GM23248 (cell line): ENCODE measurements around the gene TMEM178B. TPM values are rescaled to one million over a fixed set of nuclear protein-coding genes. Genes with fewer than 3 reads are reported as not detected.

Source experiments
- DNase-seq: peaks from one replicate; pipeline ENCODE4 v3.0.0-alpha.2; 2015
- H2AFZ ChIP-seq: fragments of 200-600 bp; sonication (generic); 2 replicates; pipeline ENCODE4 v1.6.1; 2016; ENCODE audit warnings: antibody characterized with exemption
- H3F3A ChIP-seq: fragments of 200-600 bp; sonication (generic); 2 replicates; pipeline ENCODE4 v1.6.1; 2016; ENCODE audit warnings: mild to moderate bottlenecking, antibody characterized with exemption, mixed run types; ENCODE audit not compliant: insufficient read depth
- H3K27ac ChIP-seq: fragments of 200-600 bp; sonication (generic); 2 replicates; pipeline ENCODE4 v1.5.1; 2016; ENCODE audit warnings: mild to moderate bottlenecking
- H3K27me3 ChIP-seq: fragments of 200-600 bp; sonication (generic); replicated peaks from 2 replicates; pipeline ENCODE4 v1.6.1; 2016; ENCODE audit warnings: mild to moderate bottlenecking; ENCODE audit not compliant: insufficient read depth
- H3K36me3 ChIP-seq: fragments of 200-600 bp; sonication (generic); 2 replicates; pipeline ENCODE4 v1.6.1; 2016; ENCODE audit warnings: low read depth, mild to moderate bottlenecking
- H3K4me1 ChIP-seq: fragments of 200-600 bp; sonication (generic); 2 replicates; pipeline ENCODE4 v1.6.1; 2016; ENCODE audit warnings: mild to moderate bottlenecking; ENCODE audit not compliant: insufficient read depth
- H3K4me2 ChIP-seq: fragments of 200-600 bp; sonication (generic); one replicate; pipeline ENCODE4 v1.6.1; 2016; ENCODE audit warnings: mild to moderate bottlenecking; ENCODE audit not compliant: unreplicated experiment
- H3K4me3 ChIP-seq: fragments of 200-600 bp; sonication (generic); 2 replicates; pipeline ENCODE4 v1.5.1; 2016; ENCODE audit warnings: mild to moderate bottlenecking
- H3K79me2 ChIP-seq: fragments of 200-600 bp; sonication (generic); 2 replicates; pipeline ENCODE4 v1.6.1; 2016; ENCODE audit warnings: mild to moderate bottlenecking; ENCODE audit not compliant: insufficient read depth
- H3K9ac ChIP-seq: fragments of 200-600 bp; sonication (generic); 2 replicates; pipeline ENCODE4 v1.6.1; 2016; ENCODE audit warnings: mild to moderate bottlenecking
- H3K9me2 ChIP-seq: fragments of 200-600 bp; sonication (generic); 2 replicates; pipeline ENCODE4 v1.6.1; 2016; ENCODE audit warnings: mixed run types, mild to moderate bottlenecking, moderate library complexity; ENCODE audit not compliant: insufficient read depth
- H3K9me3 ChIP-seq: fragments of 200-600 bp; sonication (generic); one replicate; pipeline ENCODE4 v1.6.1; 2017; ENCODE audit warnings: low read depth
- H4K20me1 ChIP-seq: fragments of 200-600 bp; sonication (generic); 2 replicates; pipeline ENCODE4 v1.6.0; 2016; ENCODE audit not compliant: insufficient read depth
- EZH2 ChIP-seq: fragments of 200-600 bp; sonication (generic); IDR thresholded peaks from 2 replicates; pipeline ENCODE4 v1.6.1; 2018; ENCODE audit warnings: antibody characterized with exemption, mild to moderate bottlenecking; ENCODE audit not compliant: insufficient read depth, poor library complexity, severe bottlenecking
- EZH2phosphoT487 ChIP-seq: fragments of 200-600 bp; sonication (generic); IDR thresholded peaks from 2 replicates; pipeline ENCODE4 v1.6.1; 2018; ENCODE audit warnings: antibody characterized with exemption, moderate library complexity, mild to moderate bottlenecking, low read depth; ENCODE audit not compliant: insufficient read depth
- WGBS, 2 experiments: methylation state at CpG; one replicate each; pipeline ENCODE4 v1.1.6; 2015 to 2017; ENCODE audit warnings: low lambda C conversion rate in 2 of 2, low coverage in 1 of 2; ENCODE audit errors: missing lambda C conversion rate in 2 of 2; 5-methylcytosine and 5-hydroxymethylcytosine counted together
- in situ Hi-C: fragments of 300-500 bp; cut with MboI; formaldehyde crosslinking; loops from 2 replicates; pipeline ENCODE4 v1.15.0; 2020
- polyA plus RNA-seq: library from polyadenylated mRNA; unstranded; fragments of >200 nt; fragmentation: Nextera tagmentation; extraction: Ambion mirVana; gene quantifications from 2 replicates; pipeline ENCODE4 v1.2.1, GENCODE V29; 2016
- total RNA-seq: library from RNA; depleted of rRNA; stranded (reverse); fragments of >200 nt; shearing (Covaris generic); gene quantifications from 2 replicates; pipeline ENCODE4 v1.2.3, GENCODE V29; 2014

Gene TMEM178B
- total and polyA plus RNA-seq, 2 experiments from 2014 or later, result 0.05 to 0.22 TPM

GRCh38 chr7:141276031-141276430 lies 202.2 kb downstream of the TMEM178B start:
- no peak for TF ChIP-seq EZH2phosphoT487
- no peak for TF ChIP-seq EZH2
- Histone ChIP-seq H3K9me3 (no peaks in the 10 kb centered on the region), H3K9ac (no peak overlapping the region), H2AFZ (no peak overlapping the region), H3K4me1 (no peaks in the 10 kb centered on the region), H3K27ac (no peak overlapping the region), H3K79me2 (no peaks in the 10 kb centered on the region), H3K4me2 (no peak overlapping the region), H3K27me3 (no peaks in the 10 kb centered on the region), H3K9me2 (no peaks in the 10 kb centered on the region), H3F3A (no peaks in the 10 kb centered on the region), H4K20me1 (no peaks in the 10 kb centered on the region), H3K4me3 (no peak overlapping the region), H3K36me3 (no peaks in the 10 kb centered on the region)
- no peak for DNase-seq
- WGBS, 2 experiments, result 9 to 20% methylated on average over 4 of the region's 4 CpGs
- in situ Hi-C loops, result no loop called here

DNA sequence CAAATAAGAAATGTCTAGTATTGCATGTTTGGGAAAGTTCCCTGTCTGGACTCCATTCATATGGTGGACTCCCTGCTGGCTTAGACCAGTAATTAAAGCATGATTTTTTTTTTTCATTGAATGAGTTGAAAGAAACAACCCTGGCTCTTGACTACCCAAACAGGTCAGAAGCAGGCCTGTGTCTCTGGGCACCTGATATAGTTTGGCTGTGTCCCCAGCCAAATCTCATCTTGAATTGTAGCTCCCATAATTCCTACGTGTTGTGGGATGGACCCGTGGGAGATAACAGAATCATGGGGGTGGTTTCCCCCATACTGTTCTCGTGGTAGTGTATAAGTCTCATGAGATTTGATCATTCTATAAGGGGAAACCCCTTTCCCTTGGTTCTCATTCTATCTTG lies 206.2 kb downstream of the TMEM178B start:
- TF ChIP-seq EZH2, result no peak
- no peak for TF ChIP-seq EZH2phosphoT487
- Histone ChIP-seq H3K9ac (no peak overlapping the region), H3K4me1 (no peaks in the 10 kb centered on the region), H3K27ac (no peak overlapping the region), H3K9me3 (no peaks in the 10 kb centered on the region), H3K4me2 (no peak overlapping the region), H2AFZ (no peak overlapping the region), H4K20me1 (no peaks in the 10 kb centered on the region), H3K79me2 (no peaks in the 10 kb centered on the region), H3K27me3 (no peaks in the 10 kb centered on the region), H3K4me3 (no peak overlapping the region), H3F3A (no peaks in the 10 kb centered on the region), H3K36me3 (no peaks in the 10 kb centered on the region), H3K9me2 (no peaks in the 10 kb centered on the region)
- in situ Hi-C loops, result no loop called here
- WGBS, 2 experiments, result 17 to 21% methylated on average over 3 of the region's 3 CpGs
- DNase-seq, result no peak

- WGBS, 2 experiments, result 36 to 40% methylated on average over 7 of the region's 7 CpGs
- Histone ChIP-seq H3K36me3 (no peaks in the 10 kb centered on the region), H3K9ac (no peak overlapping the region), H3K79me2 (no peaks in the 10 kb centered on the region), H3K27me3 (no peaks in the 10 kb centered on the region), H3K9me2 (no peaks in the 10 kb centered on the region), H3K4me2 (no peak overlapping the region), H2AFZ (no peak overlapping the region), H3F3A (no peaks in the 10 kb centered on the region), H3K4me3 (no peak overlapping the region), H3K27ac (no peak overlapping the region), H4K20me1 (no peaks in the 10 kb centered on the region), H3K9me3 (no peaks in the 10 kb centered on the region), H3K4me1 (no peaks in the 10 kb centered on the region)
- in situ Hi-C loops, result no loop called here
- no peak for TF ChIP-seq EZH2phosphoT487
- TF ChIP-seq EZH2, result no peak
- no peak for DNase-seq
Observed at GRCh38 chr7:141281311-141281710, 207.4 kb downstream of the TMEM178B start.

GRCh38 chr7:141286522-141286921 lies 212.7 kb downstream of the TMEM178B start:
- WGBS, 2 experiments, result 14 to 26% methylated on average over 3 of the region's 3 CpGs
- Histone ChIP-seq H4K20me1 (no peaks in the 10 kb centered on the region), H3K4me3 (no peak overlapping the region), H3K4me1 (no peaks in the 10 kb centered on the region), H3K9me2 (no peaks in the 10 kb centered on the region), H3K27ac (no peak overlapping the region), H3K79me2 (no peaks in the 10 kb centered on the region), H3F3A (no peaks in the 10 kb centered on the region), H3K9ac (no peak overlapping the region), H3K9me3 (no peaks in the 10 kb centered on the region), H3K27me3 (no peaks in the 10 kb centered on the region), H3K36me3 (no peaks in the 10 kb centered on the region), H3K4me2 (no peak overlapping the region), H2AFZ (no peak overlapping the region)
- TF ChIP-seq EZH2phosphoT487, result no peak
- no peak for TF ChIP-seq EZH2
- in situ Hi-C loops, result no loop called here
- DNase-seq, result no peak

DNA sequence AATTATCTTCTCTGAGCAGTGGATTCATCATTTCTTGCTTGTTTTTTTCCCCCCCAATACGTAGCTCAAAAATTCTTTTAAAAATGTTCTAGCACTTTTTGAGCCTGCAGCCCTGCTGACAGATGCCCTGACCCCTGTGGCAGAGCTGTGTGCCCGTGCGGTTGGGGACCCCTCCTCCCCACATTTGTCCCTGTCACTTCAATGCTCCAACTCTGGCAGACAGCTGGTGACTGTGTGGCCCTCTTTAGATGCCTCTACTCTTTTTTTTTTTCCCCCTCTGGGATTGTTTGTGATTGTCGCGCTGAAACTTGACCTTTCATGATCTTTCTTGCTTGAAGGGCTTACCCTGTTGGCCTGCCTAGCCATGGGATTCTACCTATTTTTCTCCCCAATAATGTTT lies 214.1 kb downstream of the TMEM178B start:
- no peak overlapping the region for H2AFZ ChIP-seq
- TF ChIP-seq EZH2 (no peak), EZH2phosphoT487 (no peak)
- H3K27me3 ChIP-seq, result no peaks in the 10 kb centered on the region
- DNase-seq, result no peak
- in situ Hi-C loops, result no loop called here
- H3K4me3 ChIP-seq, result no peak overlapping the region
- no peaks in the 10 kb centered on the region for H3F3A ChIP-seq
- no peaks in the 10 kb centered on the region for H4K20me1 ChIP-seq
- no peak overlapping the region for H3K9ac ChIP-seq
- H3K9me3 ChIP-seq, result no peaks in the 10 kb centered on the region
- H3K36me3 ChIP-seq, result no peaks in the 10 kb centered on the region
- H3K27ac ChIP-seq, result no peak overlapping the region
- H3K4me1 ChIP-seq, result no peaks in the 10 kb centered on the region
- H3K4me2 ChIP-seq, result no peak overlapping the region
- 15 to 28% methylated on average over 5 of the region's 5 CpGs for WGBS, 2 experiments
- H3K9me2 ChIP-seq, result no peaks in the 10 kb centered on the region
- H3K79me2 ChIP-seq, result no peaks in the 10 kb centered on the region
